Measurements from ENCODE around the gene KIFBP. TPM values are rescaled to one million over a fixed set of nuclear protein-coding genes. Genes with fewer than 3 reads are reported as not detected.
A peak's percentile ranks its signal among the peaks of the same experiment; 100 is the strongest.

The KIFBP gene
- total and polyA plus RNA-seq, 7 donors: 7.9 to 36.9 (median 24.0) TPM

- intact Hi-C loops (cut with DNase I): no loop called here
- ATAC-seq (no peak), DNase-seq (no peak)
- H3K27ac ChIP-seq: no peak overlapping the region
- WGBS, 3 donors: 76 to 84% (median 76%) methylated on average over 5 of the region's 5 CpGs
- H3K27me3 ChIP-seq (ENCODE audit: insufficient read depth in 3 of 3, low read length in 2 of 3): no peaks in the 10 kb centered on the region
- H3K4me3 ChIP-seq: no peak overlapping the region
- no peaks in the 10 kb centered on the region for H3K9me3 ChIP-seq
- TF ChIP-seq CTCF (IDR thresholded peaks at IDR 0.05): no peak
- no peaks in the 10 kb centered on the region for H3K36me3 ChIP-seq (ENCODE audit: insufficient read depth in 1 of 2, low read depth in 1 of 2)
- no peaks in the 10 kb centered on the region for H3K4me1 ChIP-seq
These were observed 53.8 kb downstream of the KIFBP start for GRCh38 chr10:69042417-69042816.

GRCh38 chr10:69042838-69043237 lies 54.2 kb downstream of the KIFBP start:
- no peak overlapping the region for H3K27ac ChIP-seq
- WGBS, 3 donors: 87 to 93% (median 93%) methylated on average over 6 of the region's 6 CpGs
- TF ChIP-seq CTCF (IDR thresholded peaks at IDR 0.05): no peak
- H3K9me3 ChIP-seq: no peaks in the 10 kb centered on the region
- intact Hi-C loops (cut with DNase I): no loop called here
- H3K36me3 ChIP-seq (ENCODE audit: insufficient read depth in 1 of 2, low read depth in 1 of 2): no peaks in the 10 kb centered on the region
- no peak overlapping the region for H3K4me3 ChIP-seq
- ATAC-seq (no peak), DNase-seq (no peak)
- no peaks in the 10 kb centered on the region for H3K4me1 ChIP-seq
- no peaks in the 10 kb centered on the region for H3K27me3 ChIP-seq (ENCODE audit: insufficient read depth in 3 of 3, low read length in 2 of 3)

GRCh38 chr10:69043931-69044531 lies 55.4 kb downstream of the KIFBP start:
- Histone ChIP-seq H3K4me1 (no peaks in the 10 kb centered on the region), H3K4me3 (no peak overlapping the region), H3K27me3 (ENCODE audit: insufficient read depth in 3 of 3, low read length in 2 of 3) (no peaks in the 10 kb centered on the region), H3K27ac (no peak overlapping the region), H3K36me3 (ENCODE audit: insufficient read depth in 1 of 2, low read depth in 1 of 2) (no peaks in the 10 kb centered on the region), H3K9me3 (no peaks in the 10 kb centered on the region)
- no peak for TF ChIP-seq CTCF (IDR thresholded peaks at IDR 0.05)
- DNase-seq: no peak
- 71 to 79% (median 71%) methylated on average over 10 of the region's 10 CpGs for WGBS, 3 donors
- peak in 1 of 4 donors; percentile 26 for ATAC-seq
- intact Hi-C loops (cut with DNase I): no loop called here

- ATAC-seq (no peak), DNase-seq (no peak)
- Histone ChIP-seq H3K4me3 (no peak overlapping the region), H3K27me3 (ENCODE audit: insufficient read depth in 3 of 3, low read length in 2 of 3) (no peaks in the 10 kb centered on the region), H3K36me3 (ENCODE audit: insufficient read depth in 1 of 2, low read depth in 1 of 2) (no peaks in the 10 kb centered on the region), H3K27ac (no peak overlapping the region), H3K4me1 (no peaks in the 10 kb centered on the region), H3K9me3 (no peaks in the 10 kb centered on the region)
- no peak for TF ChIP-seq CTCF (IDR thresholded peaks at IDR 0.05)
- intact Hi-C loops (cut with DNase I): no loop called here
- WGBS, 3 donors: 62 to 100% (median 67%) methylated on average over 1 of the region's 1 CpG
These were observed 55.9 kb downstream of the KIFBP start for GRCh38 chr10:69044546-69044945.
